ENCODE data around the gene LRIG2.

LRIG2 gene

DNA sequence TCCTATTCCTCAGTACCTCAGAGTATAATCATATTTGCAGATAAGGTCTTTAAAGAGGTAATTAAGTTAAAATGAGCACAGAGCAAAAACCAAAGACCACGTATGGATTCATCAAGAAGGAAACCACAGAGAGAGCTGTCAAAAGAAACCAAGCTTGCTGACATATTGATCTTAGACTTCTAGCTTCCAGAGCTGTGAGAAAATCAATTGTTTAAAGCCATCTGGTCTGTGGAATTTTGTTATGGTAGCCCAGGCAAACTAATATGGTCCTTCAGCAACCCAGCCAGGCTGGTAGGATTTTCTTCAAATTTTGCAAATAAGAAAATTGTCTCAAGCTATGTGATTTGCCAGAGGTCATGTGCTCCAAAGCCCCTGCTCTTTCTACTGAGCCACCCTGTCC, 62.5 kb downstream of the LRIG2 start:
- TF ChIP-seq ZNF677 (tag by site-specific recombination; IDR thresholded peaks at IDR 0.05) (no peak), ZNF561 (tag by site-specific recombination; IDR thresholded peaks at IDR 0.05; ENCODE audit: borderline replicate concordance) (no peak)
- TF ChIP-seq, protein P1, sequence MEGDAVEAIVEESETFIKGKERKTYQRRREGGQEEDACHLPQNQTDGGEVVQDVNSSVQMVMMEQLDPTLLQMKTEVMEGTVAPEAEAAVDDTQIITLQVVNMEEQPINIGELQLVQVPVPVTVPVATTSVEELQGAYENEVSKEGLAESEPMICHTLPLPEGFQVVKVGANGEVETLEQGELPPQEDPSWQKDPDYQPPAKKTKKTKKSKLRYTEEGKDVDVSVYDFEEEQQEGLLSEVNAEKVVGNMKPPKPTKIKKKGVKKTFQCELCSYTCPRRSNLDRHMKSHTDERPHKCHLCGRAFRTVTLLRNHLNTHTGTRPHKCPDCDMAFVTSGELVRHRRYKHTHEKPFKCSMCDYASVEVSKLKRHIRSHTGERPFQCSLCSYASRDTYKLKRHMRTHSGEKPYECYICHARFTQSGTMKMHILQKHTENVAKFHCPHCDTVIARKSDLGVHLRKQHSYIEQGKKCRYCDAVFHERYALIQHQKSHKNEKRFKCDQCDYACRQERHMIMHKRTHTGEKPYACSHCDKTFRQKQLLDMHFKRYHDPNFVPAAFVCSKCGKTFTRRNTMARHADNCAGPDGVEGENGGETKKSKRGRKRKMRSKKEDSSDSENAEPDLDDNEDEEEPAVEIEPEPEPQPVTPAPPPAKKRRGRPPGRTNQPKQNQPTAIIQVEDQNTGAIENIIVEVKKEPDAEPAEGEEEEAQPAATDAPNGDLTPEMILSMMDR (tag by site-specific recombination; IDR thresholded peaks at IDR 0.05) = no peak
- CTCF ChIA-PET = interaction anchor here (0.7 kb wide), 1 partner anchor 53 kb away, joined by 3 read pairs; no protein-coding TSS in a partner anchor
- Histone ChIP-seq H3K4me1 (ENCODE audit: control insufficient read depth, insufficient read depth, low read length) (no peaks in the 10 kb centered on the region), H3K27ac (ENCODE audit: extremely low read depth, low read depth, low read length) (no peak overlapping the region), H3K4me3 (ENCODE audit: low read depth, low read length) (no peak overlapping the region), H3K36me3 (ENCODE audit: control insufficient read depth in 2 of 2, insufficient read depth in 1 of 2, low read length in 2 of 2) (peaks cover 0 to 10% of the 10 kb centered on the region in 2 experiments; a peak in 1 of 3 replicates), H3K9me3 (ENCODE audit: control insufficient read depth, insufficient read depth, low read depth, low read length) (no peaks in the 10 kb centered on the region)
- POLR2A ChIA-PET = no interaction called here

DNA sequence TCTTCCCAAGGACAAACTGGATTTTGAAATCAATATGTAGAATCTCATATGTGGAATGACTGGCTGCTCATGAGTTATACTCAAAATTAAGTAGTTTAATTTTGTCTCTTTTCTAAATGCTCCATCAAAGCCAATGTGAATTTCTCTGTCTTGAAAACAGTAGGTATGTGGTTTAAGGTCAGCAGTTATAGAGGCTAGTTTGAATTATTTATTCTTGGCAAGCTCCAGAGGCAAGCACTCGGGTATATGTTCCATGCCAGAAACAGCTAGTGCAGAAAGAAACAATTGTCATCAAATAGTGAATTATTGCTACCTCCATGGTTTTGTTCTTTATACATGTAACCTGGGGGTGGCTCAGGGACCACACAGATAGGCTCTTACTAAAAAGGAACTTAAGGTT, 63.5 kb downstream of the LRIG2 start:
- H3K9me3 ChIP-seq (ENCODE audit: control insufficient read depth, insufficient read depth, low read depth, low read length) = no peaks in the 10 kb centered on the region
- TF ChIP-seq HOXC10 (CRISPR knock-in tag; IDR thresholded peaks at IDR 0.05) = no peak
- TF ChIP-seq ZNF24 (tag by site-specific recombination; IDR thresholded peaks at IDR 0.05) = no peak
- TF ChIP-seq, protein P2, sequence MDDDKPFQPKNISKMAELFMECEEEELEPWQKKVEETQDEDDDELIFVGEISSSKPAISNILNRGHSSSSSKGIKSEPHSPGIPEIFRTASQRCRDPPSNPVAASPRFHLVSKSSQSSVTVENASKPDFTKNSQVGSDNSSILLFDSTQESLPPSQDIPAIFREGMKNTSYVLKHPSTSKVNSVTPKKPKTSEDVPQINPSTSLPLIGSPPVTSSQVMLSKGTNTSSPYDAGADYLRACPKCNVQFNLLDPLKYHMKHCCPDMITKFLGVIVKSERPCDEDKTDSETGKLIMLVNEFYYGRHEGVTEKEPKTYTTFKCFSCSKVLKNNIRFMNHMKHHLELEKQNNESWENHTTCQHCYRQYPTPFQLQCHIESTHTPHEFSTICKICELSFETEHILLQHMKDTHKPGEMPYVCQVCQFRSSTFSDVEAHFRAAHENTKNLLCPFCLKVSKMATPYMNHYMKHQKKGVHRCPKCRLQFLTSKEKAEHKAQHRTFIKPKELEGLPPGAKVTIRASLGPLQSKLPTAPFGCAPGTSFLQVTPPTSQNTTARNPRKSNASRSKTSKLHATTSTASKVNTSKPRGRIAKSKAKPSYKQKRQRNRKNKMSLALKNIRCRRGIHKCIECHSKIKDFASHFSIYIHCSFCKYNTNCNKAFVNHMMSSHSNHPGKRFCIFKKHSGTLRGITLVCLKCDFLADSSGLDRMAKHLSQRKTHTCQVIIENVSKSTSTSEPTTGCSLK (tag by site-specific recombination; IDR thresholded peaks at IDR 0.05) = no peak
- no peak for TF ChIP-seq ZNF529 (tag by site-specific recombination; IDR thresholded peaks at IDR 0.05; ENCODE audit: insufficient replicate concordance)
- no peak for TF ChIP-seq ZNF2 (tag by site-specific recombination; IDR thresholded peaks at IDR 0.05)
- no peak for TF ChIP-seq SP2 (tag by site-specific recombination; IDR thresholded peaks at IDR 0.05)
- TF ChIP-seq, protein P3, sequence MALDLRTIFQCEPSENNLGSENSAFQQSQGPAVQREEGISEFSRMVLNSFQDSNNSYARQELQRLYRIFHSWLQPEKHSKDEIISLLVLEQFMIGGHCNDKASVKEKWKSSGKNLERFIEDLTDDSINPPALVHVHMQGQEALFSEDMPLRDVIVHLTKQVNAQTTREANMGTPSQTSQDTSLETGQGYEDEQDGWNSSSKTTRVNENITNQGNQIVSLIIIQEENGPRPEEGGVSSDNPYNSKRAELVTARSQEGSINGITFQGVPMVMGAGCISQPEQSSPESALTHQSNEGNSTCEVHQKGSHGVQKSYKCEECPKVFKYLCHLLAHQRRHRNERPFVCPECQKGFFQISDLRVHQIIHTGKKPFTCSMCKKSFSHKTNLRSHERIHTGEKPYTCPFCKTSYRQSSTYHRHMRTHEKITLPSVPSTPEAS (tag by site-specific recombination; IDR thresholded peaks at IDR 0.05) = no peak
- TF ChIP-seq SP7 (tag by site-specific recombination; IDR thresholded peaks at IDR 0.05) = no peak
- TF ChIP-seq ZNF175 (tag by site-specific recombination; IDR thresholded peaks at IDR 0.05) = no peak
- TF ChIP-seq, protein P4, sequence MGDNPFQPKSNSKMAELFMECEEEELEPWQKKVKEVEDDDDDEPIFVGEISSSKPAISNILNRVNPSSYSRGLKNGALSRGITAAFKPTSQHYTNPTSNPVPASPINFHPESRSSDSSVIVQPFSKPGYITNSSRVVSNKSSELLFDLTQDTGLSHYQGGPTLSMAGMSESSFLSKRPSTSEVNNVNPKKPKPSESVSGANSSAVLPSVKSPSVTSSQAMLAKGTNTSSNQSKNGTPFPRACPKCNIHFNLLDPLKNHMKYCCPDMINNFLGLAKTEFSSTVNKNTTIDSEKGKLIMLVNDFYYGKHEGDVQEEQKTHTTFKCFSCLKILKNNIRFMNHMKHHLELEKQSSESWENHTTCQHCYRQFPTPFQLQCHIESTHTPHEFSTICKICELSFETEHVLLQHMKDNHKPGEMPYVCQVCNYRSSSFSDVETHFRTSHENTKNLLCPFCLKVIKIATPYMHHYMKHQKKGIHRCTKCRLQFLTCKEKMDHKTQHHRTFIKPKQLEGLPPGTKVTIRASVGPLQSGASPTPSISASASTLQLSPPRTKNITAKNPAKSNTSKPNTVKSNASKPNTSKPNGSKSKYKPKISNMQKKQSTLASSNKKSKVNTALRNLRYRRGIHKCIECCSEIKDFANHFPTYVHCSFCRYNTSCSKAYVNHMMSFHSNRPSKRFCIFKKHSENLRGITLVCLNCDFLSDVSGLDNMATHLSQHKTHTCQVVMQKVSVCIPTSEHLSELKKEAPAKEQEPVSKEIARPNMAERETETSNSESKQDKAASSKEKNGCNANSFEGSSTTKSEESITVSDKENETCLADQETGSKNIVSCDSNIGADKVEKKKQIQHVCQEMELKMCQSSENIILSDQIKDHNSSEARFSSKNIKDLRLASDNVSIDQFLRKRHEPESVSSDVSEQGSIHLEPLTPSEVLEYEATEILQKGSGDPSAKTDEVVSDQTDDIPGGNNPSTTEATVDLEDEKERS (tag by site-specific recombination; IDR thresholded peaks at IDR 0.05) = no peak
- TF ChIP-seq ZNF629 (tag by site-specific recombination; IDR thresholded peaks at IDR 0.05) = no peak
- no peak for TF ChIP-seq ZNF792 (tag by site-specific recombination; IDR thresholded peaks at IDR 0.05)
- ChIA-PET POLR2A (no interaction called here), CTCF (interaction anchor here (0.6 to 1.1 kb wide), 2 partner anchors 545 to 873 kb away, joined by 4 to 5 read pairs; no protein-coding TSS in a partner anchor)
- H3K4me3 ChIP-seq (ENCODE audit: low read depth, low read length) = no peak overlapping the region
- H3K36me3 ChIP-seq (ENCODE audit: control insufficient read depth in 2 of 2, insufficient read depth in 1 of 2, low read length in 2 of 2) = peaks cover 0 to 7% of the 10 kb centered on the region in 2 experiments; a peak in 1 of 3 replicates
- no peak overlapping the region for H3K27ac ChIP-seq (ENCODE audit: extremely low read depth, low read depth, low read length)
- no peaks in the 10 kb centered on the region for H3K4me1 ChIP-seq (ENCODE audit: control insufficient read depth, insufficient read depth, low read length)

Measured in HEK293 (cell line).